Peyer's patch (tissue), 4 donors: ENCODE measurements around the gene ETFA.

ENCODE experiments used
- POLR2A ChIP-seq, 2 donors: fragments of 450-650 bp; IDR thresholded peaks; one replicate each; pipeline ENCODE4 v1.5.1; 2017; ENCODE audit warnings: antibody characterized with exemption in 2 of 2, mild to moderate bottlenecking in 2 of 2, moderate library complexity in 2 of 2
- TF ChIP-seq, protein P1 (sequence below), 6 experiments: fragments of 450-650 bp in 4 of 6; fragments of 200-600 bp in 2 of 6; sonication (generic) in 1 of 6; IDR thresholded peaks; one replicate each; pipeline ENCODE4 v1.5.1; 2017 to 2019; ENCODE audit warnings: antibody characterized with exemption in 6 of 6, mild to moderate bottlenecking in 3 of 6, moderate library complexity in 1 of 6

DNA sequence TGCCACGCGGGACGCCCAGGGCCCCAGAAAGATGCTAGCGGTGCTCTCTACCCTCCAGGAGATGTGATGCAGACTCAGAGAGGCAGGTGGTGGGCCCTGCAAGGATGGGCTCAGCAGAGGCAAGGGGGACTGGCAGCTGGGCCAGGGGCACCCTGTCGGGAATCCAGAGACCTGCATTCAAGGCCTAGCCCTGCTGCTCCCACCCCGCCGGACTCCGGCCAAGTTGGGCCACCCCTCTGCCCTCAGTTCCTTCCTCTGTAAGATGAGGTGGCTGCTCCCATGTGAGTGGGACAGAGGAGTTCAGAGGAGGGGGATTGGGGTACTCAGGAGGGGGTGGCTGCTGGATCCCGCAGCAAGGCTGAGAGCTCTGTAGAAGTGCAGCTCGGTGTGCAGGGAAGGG is 135.2 kb downstream of the ETFA start:
- no peak for TF ChIP-seq POLR2A (IDR thresholded peaks at IDR 0.05)
- TF ChIP-seq, protein P1, sequence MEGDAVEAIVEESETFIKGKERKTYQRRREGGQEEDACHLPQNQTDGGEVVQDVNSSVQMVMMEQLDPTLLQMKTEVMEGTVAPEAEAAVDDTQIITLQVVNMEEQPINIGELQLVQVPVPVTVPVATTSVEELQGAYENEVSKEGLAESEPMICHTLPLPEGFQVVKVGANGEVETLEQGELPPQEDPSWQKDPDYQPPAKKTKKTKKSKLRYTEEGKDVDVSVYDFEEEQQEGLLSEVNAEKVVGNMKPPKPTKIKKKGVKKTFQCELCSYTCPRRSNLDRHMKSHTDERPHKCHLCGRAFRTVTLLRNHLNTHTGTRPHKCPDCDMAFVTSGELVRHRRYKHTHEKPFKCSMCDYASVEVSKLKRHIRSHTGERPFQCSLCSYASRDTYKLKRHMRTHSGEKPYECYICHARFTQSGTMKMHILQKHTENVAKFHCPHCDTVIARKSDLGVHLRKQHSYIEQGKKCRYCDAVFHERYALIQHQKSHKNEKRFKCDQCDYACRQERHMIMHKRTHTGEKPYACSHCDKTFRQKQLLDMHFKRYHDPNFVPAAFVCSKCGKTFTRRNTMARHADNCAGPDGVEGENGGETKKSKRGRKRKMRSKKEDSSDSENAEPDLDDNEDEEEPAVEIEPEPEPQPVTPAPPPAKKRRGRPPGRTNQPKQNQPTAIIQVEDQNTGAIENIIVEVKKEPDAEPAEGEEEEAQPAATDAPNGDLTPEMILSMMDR (IDR thresholded peaks at IDR 0.05): no peak
